ENCODE data around the gene SLC39A5.
A peak's percentile ranks its signal among the peaks of the same experiment; 100 is the strongest.

The SLC39A5 gene

DNA sequence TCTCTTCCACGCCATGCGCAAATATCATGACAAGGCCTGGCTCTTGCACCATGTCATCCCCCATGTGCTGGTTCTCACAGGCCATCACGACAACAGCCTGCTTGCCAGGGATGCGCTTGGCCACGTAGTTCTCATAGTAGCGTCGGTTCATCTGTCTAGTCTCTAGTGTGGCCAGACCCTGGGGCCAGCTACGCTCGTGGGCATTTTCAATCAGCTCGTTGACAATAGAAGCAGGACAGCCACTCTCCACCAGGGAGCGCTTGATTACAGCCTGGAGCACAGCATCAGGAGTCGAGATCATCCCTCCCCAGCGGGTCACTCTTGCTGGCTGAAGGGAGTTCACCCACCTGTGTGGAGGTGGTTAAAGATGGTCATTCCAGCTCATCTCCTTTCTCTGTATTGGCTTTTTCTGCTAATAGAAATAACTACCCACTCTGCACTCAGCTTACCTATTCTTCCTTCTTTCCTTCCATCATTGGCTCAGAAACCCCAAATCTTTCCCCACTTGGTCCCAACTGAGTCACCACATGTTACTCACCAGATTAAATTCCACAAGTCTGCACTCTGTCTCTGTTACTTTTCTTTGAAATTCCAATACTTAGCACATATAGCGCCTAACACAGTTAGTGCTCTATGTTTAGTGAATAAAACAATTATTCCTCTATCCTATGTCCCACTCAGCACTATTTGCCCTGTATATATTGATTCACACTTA, 23.2 kb upstream of the SLC39A5 start:
- no peak overlapping the region for H2BK5ac ChIP-seq (ENCODE audit: low read length)
- H2AK5ac ChIP-seq (ENCODE audit: low read depth, low read length), result no peak overlapping the region
- H3K18ac ChIP-seq (ENCODE audit: low read length), result no peak overlapping the region
- no peaks in the 10 kb centered on the region for H3K4me1 ChIP-seq (ENCODE audit: control insufficient read depth in 2 of 2, insufficient read depth in 1 of 2, low read depth in 1 of 2, low read length in 2 of 2)
- no peak overlapping the region for H3K4me2 ChIP-seq (ENCODE audit: insufficient read depth, low read length, poor library complexity, severe bottlenecking)
- H3K9me3 ChIP-seq (replicated peaks in 1 of 2; ENCODE audit: control insufficient read depth in 2 of 2, insufficient read depth in 1 of 2, low read depth in 1 of 2, low read length in 2 of 2), result peaks cover 0 to 3% of the 10 kb centered on the region in 2 donors
- no peak overlapping the region for H3K9ac ChIP-seq (ENCODE audit: low read depth, low read length, poor library complexity)
- no peak overlapping the region for H3K4ac ChIP-seq (ENCODE audit: low read length)
- H3K14ac ChIP-seq (ENCODE audit: low read length), result no peak overlapping the region
- no peak overlapping the region for H4K8ac ChIP-seq (ENCODE audit: low read depth, low read length)
- H2BK15ac ChIP-seq (ENCODE audit: low read length), result no peak overlapping the region
- no peaks in the 10 kb centered on the region for H3K27me3 ChIP-seq (ENCODE audit: control insufficient read depth in 3 of 3, insufficient read depth in 3 of 3, low read depth in 1 of 3, low read length in 3 of 3)
- no peak overlapping the region for H2AFZ ChIP-seq (ENCODE audit: low read length)
- H3K27ac ChIP-seq (replicated peaks; ENCODE audit: low read length), result no peak overlapping the region
- WGBS, 2 donors (ENCODE audit: extremely low coverage in 2 of 2, insufficient read length in 2 of 2, insufficient replicate concordance in 1 of 2), result no CpG with 5 or more reads among the region's 14 CpGs
- H3K4me3 ChIP-seq (ENCODE audit: low read length in 2 of 2), result no peak overlapping the region
- H3K36me3 ChIP-seq (replicated peaks in 1 of 2; ENCODE audit: control insufficient read depth in 2 of 2, insufficient read depth in 2 of 2, low read length in 2 of 2), result peaks cover 34 to 66% of the 10 kb centered on the region in 2 donors
- no peaks in the 10 kb centered on the region for H3K79me1 ChIP-seq (ENCODE audit: low read depth, low read length)
- no peak overlapping the region for H2BK12ac ChIP-seq (ENCODE audit: low read length)
- no peak overlapping the region for H4K91ac ChIP-seq (ENCODE audit: low read depth, low read length, poor library complexity)
- peak; percentile 31 for DNase-seq (ENCODE audit: low spot score)
- H2BK120ac ChIP-seq (ENCODE audit: low read depth, low read length), result no peak overlapping the region
- H3K23ac ChIP-seq (ENCODE audit: low read depth, low read length, poor library complexity), result no peak overlapping the region

DNA sequence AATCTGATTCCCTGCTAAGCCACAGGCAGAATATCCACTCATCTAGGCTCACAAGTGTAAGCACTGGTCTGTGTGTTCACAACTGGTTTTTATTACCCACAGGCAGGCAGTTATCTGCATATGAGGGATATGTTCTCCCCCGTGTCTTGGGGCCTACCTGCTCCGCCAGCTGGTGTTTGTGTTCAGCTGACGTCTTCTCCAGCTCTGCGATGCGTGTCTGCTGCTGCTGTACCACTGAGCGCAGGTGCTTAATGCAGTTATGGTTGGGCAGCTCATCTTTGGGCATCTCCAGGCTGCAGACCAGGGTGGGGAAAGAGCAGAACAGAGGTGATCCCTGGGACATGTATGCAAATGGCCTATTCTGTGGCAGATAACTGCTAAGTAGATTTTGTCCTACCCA, 21.8 kb upstream of the SLC39A5 start:
- no CpG with 5 or more reads among the region's 6 CpGs for WGBS, 2 donors (ENCODE audit: extremely low coverage in 2 of 2, insufficient read length in 2 of 2, insufficient replicate concordance in 1 of 2)
- Histone ChIP-seq H3K36me3 (replicated peaks in 1 of 2; ENCODE audit: control insufficient read depth in 2 of 2, insufficient read depth in 2 of 2, low read length in 2 of 2) (peaks cover 41 to 80% of the 10 kb centered on the region in 2 donors), H4K8ac (ENCODE audit: low read depth, low read length) (no peak overlapping the region)

DNA sequence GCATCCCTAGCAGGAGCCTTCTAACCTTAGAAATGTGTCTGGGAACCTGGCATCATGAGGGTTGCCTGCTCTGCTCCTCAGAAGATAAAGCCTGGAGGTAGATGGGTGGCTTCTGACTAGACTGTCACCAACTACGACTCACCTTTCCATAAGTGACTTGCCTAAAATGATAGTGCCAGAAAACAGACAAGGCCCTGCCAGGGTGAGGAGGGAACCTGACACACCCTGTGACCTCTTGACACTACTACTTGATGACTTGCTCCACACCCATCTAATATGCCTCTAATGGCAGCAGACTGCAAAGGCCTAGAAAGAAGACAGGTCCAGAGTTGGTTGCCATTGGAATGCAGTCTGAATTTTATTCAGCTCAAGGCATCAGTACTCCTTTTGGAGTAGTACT, 17.5 kb upstream of the SLC39A5 start:
- Histone ChIP-seq H2BK120ac (ENCODE audit: low read depth, low read length) (no peak overlapping the region), H3K23ac (ENCODE audit: low read depth, low read length, poor library complexity) (no peak overlapping the region), H3K27me3 (ENCODE audit: control insufficient read depth in 3 of 3, insufficient read depth in 3 of 3, low read depth in 1 of 3, low read length in 3 of 3) (no peaks in the 10 kb centered on the region), H2AFZ (ENCODE audit: low read length) (no peak overlapping the region), H3K9ac (ENCODE audit: low read depth, low read length, poor library complexity) (no peak overlapping the region), H3K18ac (ENCODE audit: low read length) (no peak overlapping the region), H2BK15ac (ENCODE audit: low read length) (no peak overlapping the region), H3K9me3 (replicated peaks in 1 of 2; ENCODE audit: control insufficient read depth in 2 of 2, insufficient read depth in 1 of 2, low read depth in 1 of 2, low read length in 2 of 2) (peaks cover 0 to 3% of the 10 kb centered on the region in 2 donors), H3K4ac (ENCODE audit: low read length) (no peak overlapping the region), H2BK5ac (ENCODE audit: low read length) (no peak overlapping the region), H3K4me2 (ENCODE audit: insufficient read depth, low read length, poor library complexity, severe bottlenecking) (no peak overlapping the region), H2AK5ac (ENCODE audit: low read depth, low read length) (no peak overlapping the region), H3K4me3 (ENCODE audit: low read length in 2 of 2) (no peak overlapping the region), H3K4me1 (ENCODE audit: control insufficient read depth in 2 of 2, insufficient read depth in 1 of 2, low read depth in 1 of 2, low read length in 2 of 2) (no peaks in the 10 kb centered on the region), H3K79me1 (ENCODE audit: low read depth, low read length) (peaks cover under 1% of the 10 kb centered on the region), H4K91ac (ENCODE audit: low read depth, low read length, poor library complexity) (no peak overlapping the region), H4K8ac (ENCODE audit: low read depth, low read length) (no peak overlapping the region), H3K27ac (replicated peaks; ENCODE audit: low read length) (no peak overlapping the region), H3K36me3 (replicated peaks in 1 of 2; ENCODE audit: control insufficient read depth in 2 of 2, insufficient read depth in 2 of 2, low read length in 2 of 2) (peaks cover 42 to 81% of the 10 kb centered on the region in 2 donors), H2BK12ac (ENCODE audit: low read length) (no peak overlapping the region), H3K14ac (ENCODE audit: low read length) (no peak overlapping the region)
- no CpG with 5 or more reads among the region's 1 CpG for WGBS, 2 donors (ENCODE audit: extremely low coverage in 2 of 2, insufficient read length in 2 of 2, insufficient replicate concordance in 1 of 2)
- DNase-seq (ENCODE audit: low spot score), result no peak

More for the DNA sequence above, 21.8 kb upstream of the SLC39A5 start:
- Histone ChIP-seq H3K79me1 (ENCODE audit: low read depth, low read length) (no peaks in the 10 kb centered on the region), H3K14ac (ENCODE audit: low read length) (no peak overlapping the region), H2AK5ac (ENCODE audit: low read depth, low read length) (no peak overlapping the region), H4K91ac (ENCODE audit: low read depth, low read length, poor library complexity) (no peak overlapping the region), H3K18ac (ENCODE audit: low read length) (no peak overlapping the region), H3K9me3 (replicated peaks in 1 of 2; ENCODE audit: control insufficient read depth in 2 of 2, insufficient read depth in 1 of 2, low read depth in 1 of 2, low read length in 2 of 2) (peaks cover 0 to 3% of the 10 kb centered on the region in 2 donors), H3K27me3 (ENCODE audit: control insufficient read depth in 3 of 3, insufficient read depth in 3 of 3, low read depth in 1 of 3, low read length in 3 of 3) (no peaks in the 10 kb centered on the region), H2BK15ac (ENCODE audit: low read length) (no peak overlapping the region), H2BK5ac (ENCODE audit: low read length) (no peak overlapping the region), H3K4me3 (ENCODE audit: low read length in 2 of 2) (peak overlapping the region in 1 of 2 donors; percentile 33), H3K27ac (replicated peaks; ENCODE audit: low read length) (no peak overlapping the region), H2BK120ac (ENCODE audit: low read depth, low read length) (no peak overlapping the region), H2AFZ (ENCODE audit: low read length) (no peak overlapping the region), H3K4me2 (ENCODE audit: insufficient read depth, low read length, poor library complexity, severe bottlenecking) (no peak overlapping the region), H3K4me1 (ENCODE audit: control insufficient read depth in 2 of 2, insufficient read depth in 1 of 2, low read depth in 1 of 2, low read length in 2 of 2) (no peaks in the 10 kb centered on the region), H3K9ac (ENCODE audit: low read depth, low read length, poor library complexity) (no peak overlapping the region), H3K23ac (ENCODE audit: low read depth, low read length, poor library complexity) (no peak overlapping the region), H3K4ac (ENCODE audit: low read length) (no peak overlapping the region), H2BK12ac (ENCODE audit: low read length) (no peak overlapping the region)
- no peak for DNase-seq (ENCODE audit: low spot score)

DNA sequence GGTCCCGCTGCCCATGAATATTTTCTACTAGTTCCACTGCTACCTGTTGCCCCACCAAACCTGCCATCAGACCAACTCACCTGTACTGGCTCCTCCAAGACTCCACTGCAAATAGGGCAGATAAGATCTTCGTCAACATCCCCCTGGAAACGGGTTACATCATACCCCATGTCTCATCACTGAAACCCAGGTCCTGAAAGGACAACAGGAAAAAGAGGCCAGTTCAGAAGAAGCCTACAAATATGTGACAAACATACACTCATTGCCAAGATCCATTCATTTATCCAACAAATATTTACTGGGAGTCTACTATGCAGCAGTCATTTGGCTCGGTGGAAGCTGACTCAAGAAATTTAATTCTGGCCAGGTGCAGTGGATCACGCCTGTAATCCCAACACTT, 16.0 kb upstream of the SLC39A5 start:
- H3K36me3 ChIP-seq (replicated peaks in 1 of 2; ENCODE audit: control insufficient read depth in 2 of 2, insufficient read depth in 2 of 2, low read length in 2 of 2), result peaks cover 36 to 73% of the 10 kb centered on the region in 2 donors
- no peaks in the 10 kb centered on the region for H3K4me1 ChIP-seq (ENCODE audit: control insufficient read depth in 2 of 2, insufficient read depth in 1 of 2, low read depth in 1 of 2, low read length in 2 of 2)
- WGBS, 2 donors (ENCODE audit: extremely low coverage in 2 of 2, insufficient read length in 2 of 2, insufficient replicate concordance in 1 of 2), result no CpG with 5 or more reads among the region's 5 CpGs
- H3K9ac ChIP-seq (ENCODE audit: low read depth, low read length, poor library complexity), result no peak overlapping the region
- H3K23ac ChIP-seq (ENCODE audit: low read depth, low read length, poor library complexity), result no peak overlapping the region
- H4K8ac ChIP-seq (ENCODE audit: low read depth, low read length), result no peak overlapping the region
- no peak overlapping the region for H3K4me3 ChIP-seq (ENCODE audit: low read length in 2 of 2)
- peaks cover 4% of the 10 kb centered on the region for H3K79me1 ChIP-seq (ENCODE audit: low read depth, low read length)
- no peak overlapping the region for H4K91ac ChIP-seq (ENCODE audit: low read depth, low read length, poor library complexity)
- H3K14ac ChIP-seq (ENCODE audit: low read length), result no peak overlapping the region
- H2BK5ac ChIP-seq (ENCODE audit: low read length), result no peak overlapping the region
- H2BK12ac ChIP-seq (ENCODE audit: low read length), result no peak overlapping the region
- no peak overlapping the region for H2AK5ac ChIP-seq (ENCODE audit: low read depth, low read length)
- no peak overlapping the region for H2BK120ac ChIP-seq (ENCODE audit: low read depth, low read length)
- DNase-seq (ENCODE audit: low spot score), result no peak
- no peak overlapping the region for H3K18ac ChIP-seq (ENCODE audit: low read length)
- no peaks in the 10 kb centered on the region for H3K27me3 ChIP-seq (ENCODE audit: control insufficient read depth in 3 of 3, insufficient read depth in 3 of 3, low read depth in 1 of 3, low read length in 3 of 3)
- no peak overlapping the region for H3K4ac ChIP-seq (ENCODE audit: low read length)
- no peak overlapping the region for H3K27ac ChIP-seq (replicated peaks; ENCODE audit: low read length)
- H3K4me2 ChIP-seq (ENCODE audit: insufficient read depth, low read length, poor library complexity, severe bottlenecking), result no peak overlapping the region
- H3K9me3 ChIP-seq (replicated peaks in 1 of 2; ENCODE audit: control insufficient read depth in 2 of 2, insufficient read depth in 1 of 2, low read depth in 1 of 2, low read length in 2 of 2), result peaks cover 0 to 3% of the 10 kb centered on the region in 2 donors
- H2AFZ ChIP-seq (ENCODE audit: low read length), result no peak overlapping the region
- H2BK15ac ChIP-seq (ENCODE audit: low read length), result no peak overlapping the region
